Measurements from ENCODE around the gene BLOC1S6. TPM values are rescaled to one million over a fixed set of nuclear protein-coding genes. Genes with fewer than 3 reads are reported as not detected.

BLOC1S6 gene
- total and polyA plus RNA-seq, 2 of the 8 experiments (the other 6 are each of a cell fraction or from before 2014, with no cell fraction given) = 4.5 to 28.8 TPM

DNA sequence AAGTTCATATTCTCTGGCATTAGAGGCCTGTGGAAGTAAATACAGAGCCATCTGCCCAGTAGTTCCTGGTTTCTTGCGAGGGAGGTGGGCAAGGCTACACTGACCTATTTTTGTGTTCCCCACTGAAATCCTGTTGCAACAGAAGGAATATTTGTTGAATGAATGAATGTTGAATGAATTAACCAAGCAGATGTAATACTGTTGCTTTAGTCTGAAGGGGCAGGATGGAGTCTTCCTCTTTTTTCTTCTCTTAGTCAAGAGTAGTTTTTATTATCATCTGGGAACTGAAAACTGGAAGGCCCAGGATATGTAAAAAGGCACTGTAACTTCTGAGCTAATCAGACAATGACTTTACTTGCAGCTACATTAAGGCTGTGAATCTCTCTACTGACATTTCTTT, 17.1 kb downstream of the BLOC1S6 start:
- Histone ChIP-seq H4K20me1 (replicated peaks in 1 of 2; ENCODE audit: control insufficient read depth in 1 of 2, insufficient read depth in 2 of 2, low read length in 2 of 2) (peaks cover 0 to 2% of the 10 kb centered on the region in 2 experiments), H2AK5ac (ENCODE audit: low read depth, low read length) (no peak overlapping the region), H2BK5ac (ENCODE audit: low read depth, low read length) (no peak overlapping the region), H4K5ac (ENCODE audit: insufficient read length, low read depth, low read length) (no peak overlapping the region), H3K14ac (ENCODE audit: insufficient read length) (no peak overlapping the region), H3K9me3 (ENCODE audit: insufficient read depth in 2 of 2, low read depth in 1 of 2, low read length in 1 of 2) (no peaks in the 10 kb centered on the region), H3K4ac (replicated peaks; ENCODE audit: insufficient read length, low read depth, low read length) (no peak overlapping the region), H2BK120ac (replicated peaks; ENCODE audit: low read depth, low read length) (no peak overlapping the region), H2BK15ac (ENCODE audit: low read length) (no peak overlapping the region), H4K8ac (ENCODE audit: extremely low read depth, insufficient read depth, low read length) (no peak overlapping the region), H4K91ac (replicated peaks; ENCODE audit: insufficient read length, low read length) (no peak overlapping the region), H3K79me2 (ENCODE audit: control insufficient read depth in 1 of 2, insufficient read depth in 2 of 2, low read length in 2 of 2) (no peaks in the 10 kb centered on the region; a peak in 1 of 4 replicates), H2BK12ac (ENCODE audit: low read depth, low read length) (no peak overlapping the region), H3K9ac (replicated peaks in 1 of 4; ENCODE audit: extremely low read depth in 1 of 4, low read depth in 3 of 4, low read length in 3 of 4) (no peak overlapping the region), H3K4me1 (replicated peaks in 1 of 4; ENCODE audit: control insufficient read depth in 3 of 4, insufficient read depth in 4 of 4, low read length in 3 of 4) (no peaks in the 10 kb centered on the region), H3K23ac (ENCODE audit: insufficient read length) (no peak overlapping the region), H3K79me1 (ENCODE audit: low read depth, low read length) (no peaks in the 10 kb centered on the region), H3K56ac (replicated peaks; ENCODE audit: insufficient read length, low read depth, low read length) (no peak overlapping the region), H3K4me3 (ENCODE audit: extremely low read depth in 1 of 4, insufficient read depth in 2 of 4, low read depth in 3 of 4, low read length in 4 of 4) (no peak overlapping the region), H2BK20ac (ENCODE audit: low read length) (no peak overlapping the region), H3K27ac (ENCODE audit: low read depth, low read length) (no peak overlapping the region), H3K27me3 (replicated peaks in 1 of 4; ENCODE audit: control insufficient read depth in 3 of 4, extremely low read depth in 1 of 4, insufficient read depth in 3 of 4, low read length in 3 of 4) (no peaks in the 10 kb centered on the region), H3K23me2 (ENCODE audit: low read depth, low read length) (no peaks in the 10 kb centered on the region), H3K18ac (ENCODE audit: extremely low read depth, low read length) (no peak overlapping the region), H2AFZ (ENCODE audit: low read length) (no peak overlapping the region), H3K36me3 (ENCODE audit: control insufficient read depth in 2 of 4, insufficient read depth in 4 of 4, low read length in 3 of 4) (peaks cover 0 to 9% (median 3%) of the 10 kb centered on the region in 4 experiments; a peak in 3 of 8 replicates), H3K4me2 (ENCODE audit: insufficient read depth in 1 of 2, low read depth in 2 of 2, low read length in 2 of 2) (no peak overlapping the region)
- no peak for DNase-seq (ENCODE audit: low read depth in 1 of 2, low spot score in 2 of 2)
- TF ChIP-seq CEBPB (IDR thresholded peaks at IDR 0.05; ENCODE audit: low read depth, low read length) = no peak
- TF ChIP-seq POLR2AphosphoS5 (IDR thresholded peaks at IDR 0.05; ENCODE audit: low read depth, low read length) = no peak
- TF ChIP-seq GABPA (IDR thresholded peaks at IDR 0.05; ENCODE audit: borderline replicate concordance, insufficient read depth, low read length) = no peak
- no peak for TF ChIP-seq BACH1 (IDR thresholded peaks at IDR 0.05; ENCODE audit: low read length)
- no peak for TF ChIP-seq NANOG (IDR thresholded peaks at IDR 0.05; ENCODE audit: insufficient read depth, low read depth, low read length, poor library complexity, severe bottlenecking)
- ChIA-PET CTCF (ENCODE audit: partially characterized antibody) (interaction anchor here (2.4 kb wide), 1 partner anchor 10 kb away, joined by 7 read pairs; no protein-coding TSS in a partner anchor), POLR2A (ENCODE audit: partially characterized antibody) (interaction anchor here (3.2 kb wide), 1 partner anchor 17 kb away, joined by 9 read pairs; the partner anchor contains the start of gene BLOC1S6)
- FAIRE-seq = no peak
- WGBS, 2 experiments (ENCODE audit: extremely low coverage in 1 of 2, insufficient coverage in 1 of 2, insufficient read length in 1 of 2, insufficient replicate concordance in 2 of 2, low coverage in 1 of 2, low lambda C conversion rate in 2 of 2, missing lambda C conversion rate in 1 of 2) = 100% methylated on average over 1 of the region's 1 CpG; no CpG with 5 or more reads in 1 of the 2 experiments

Data from H1 (cell line).